GM18951 (cell line): ENCODE measurements around the gene BTBD9.
"Not testable (repeated sequence)": the region's sequence is repeated elsewhere in the genome, so short reads cannot be mapped to it uniquely, and the experiment has no call there.

Experiments used
- POLR2A ChIP-seq: IDR thresholded peaks from 4 replicates; pipeline ENCODE4 v1.6.1; 2011; ENCODE audit warnings: mild to moderate bottlenecking; ENCODE audit not compliant: insufficient read length, insufficient read depth; ENCODE audit errors: extremely low read depth
- in situ Hi-C: fragments of 300-500 bp; cut with MboI; formaldehyde crosslinking; loops from one replicate; pipeline ENCODE4 v1.12.0; 2022; ENCODE audit warnings: low sequenced_read_pairs, mixed read lengths, inconsistent platforms; ENCODE audit not compliant: unreplicated experiment

The BTBD9 gene

GRCh38 chr6:38432479-38432878 lies 207.2 kb downstream of the BTBD9 start:
- TF ChIP-seq POLR2A = no peak
- in situ Hi-C loops = no loop called here

- in situ Hi-C loops = no loop called here
- no peak for TF ChIP-seq POLR2A
Observed at GRCh38 chr6:38432079-38432478, 207.7 kb downstream of the BTBD9 start.

GRCh38 chr6:38429546-38429945 lies 210.2 kb downstream of the BTBD9 start:
- in situ Hi-C loops = no loop called here
- no peak for TF ChIP-seq POLR2A

GRCh38 chr6:38427492-38428210 lies 212.1 kb downstream of the BTBD9 start:
- no peak for TF ChIP-seq POLR2A
- in situ Hi-C loops = no loop called here

GRCh38 chr6:38425788-38426488 lies 213.8 kb downstream of the BTBD9 start:
- in situ Hi-C loops = not testable (repeated sequence)

DNA sequence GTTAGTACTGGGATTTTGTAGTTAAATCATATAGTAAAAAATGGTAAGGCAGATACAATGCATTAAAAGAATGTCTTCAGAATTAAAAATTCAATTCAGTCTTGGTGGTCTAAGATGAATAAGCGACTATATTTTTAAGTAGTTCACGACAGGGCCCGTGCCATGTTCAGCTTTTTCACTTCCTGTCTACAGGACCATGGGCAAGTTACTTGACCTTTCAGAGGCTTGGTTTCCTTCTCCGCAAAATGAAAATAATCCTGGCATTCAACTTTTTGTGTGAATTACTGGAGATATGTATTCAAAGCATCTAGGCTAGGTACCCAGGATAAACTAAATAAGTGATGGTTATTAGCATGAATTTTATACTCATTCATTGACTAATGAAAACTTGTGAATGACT lies 216.0 kb downstream of the BTBD9 start:
- in situ Hi-C loops = no loop called here
- TF ChIP-seq POLR2A = no peak

DNA sequence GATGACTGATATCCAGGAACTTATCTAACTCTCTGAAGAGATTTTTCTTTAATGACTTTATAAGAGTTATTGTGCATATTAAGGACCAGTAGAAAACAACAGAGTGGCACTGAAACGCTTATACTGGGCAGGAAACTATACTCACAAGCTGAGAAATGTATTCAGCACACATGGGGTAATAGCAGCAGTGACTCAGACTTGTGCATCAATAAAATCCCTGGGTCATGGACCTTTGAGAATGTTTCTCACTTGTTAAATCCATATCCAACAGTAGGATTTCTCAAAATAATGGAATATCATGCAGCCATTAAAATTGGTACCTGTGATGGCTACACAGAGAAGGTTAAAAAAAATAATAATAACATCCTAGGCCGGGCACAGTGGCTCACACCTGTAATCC lies 219.5 kb downstream of the BTBD9 start:
- no peak for TF ChIP-seq POLR2A
- in situ Hi-C loops = no loop called here

- no peak for TF ChIP-seq POLR2A
- in situ Hi-C loops = no loop called here
Observed at GRCh38 chr6:38417521-38417920, 222.2 kb downstream of the BTBD9 start.

DNA sequence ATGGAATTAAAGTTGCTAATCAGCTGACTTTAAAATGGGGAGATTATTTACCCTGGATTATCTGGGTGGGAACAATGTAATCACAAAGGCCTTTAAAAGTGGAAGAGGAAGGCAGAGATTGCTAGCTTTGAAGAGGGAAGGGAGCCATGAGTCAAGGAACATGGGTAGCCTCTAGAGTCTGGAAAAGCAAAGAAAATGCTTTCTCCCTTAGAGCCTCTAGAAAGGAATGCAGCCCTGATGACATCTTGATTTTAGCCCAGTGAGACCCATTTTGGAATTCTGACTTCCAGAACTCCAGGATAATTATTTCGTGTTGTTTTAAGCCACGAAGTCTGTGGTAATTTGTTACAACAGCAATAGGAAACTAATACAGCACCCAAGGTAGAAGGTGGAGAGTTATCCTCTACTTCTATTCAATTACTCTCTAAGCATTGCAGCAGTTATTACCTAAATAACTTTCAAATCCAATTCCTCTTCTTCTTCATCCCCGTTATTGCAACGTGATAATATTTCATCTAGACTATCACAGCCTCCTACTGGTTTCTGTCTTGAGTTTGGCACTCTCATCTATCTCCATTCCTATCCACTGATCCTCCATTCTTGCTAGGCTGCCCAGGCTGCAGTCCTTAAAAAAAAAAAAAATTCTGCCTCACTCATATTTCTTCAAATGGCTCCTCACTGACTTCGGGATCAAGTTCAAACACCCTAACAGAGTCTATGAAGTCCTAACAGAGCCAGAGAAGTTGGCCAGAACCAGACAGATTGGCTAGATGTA lies 224.3 kb downstream of the BTBD9 start:
- in situ Hi-C loops = no loop called here
- TF ChIP-seq POLR2A = no peak

- in situ Hi-C loops = no loop called here
- no peak for TF ChIP-seq POLR2A
Observed at GRCh38 chr6:38413102-38413800, 226.5 kb downstream of the BTBD9 start.

DNA sequence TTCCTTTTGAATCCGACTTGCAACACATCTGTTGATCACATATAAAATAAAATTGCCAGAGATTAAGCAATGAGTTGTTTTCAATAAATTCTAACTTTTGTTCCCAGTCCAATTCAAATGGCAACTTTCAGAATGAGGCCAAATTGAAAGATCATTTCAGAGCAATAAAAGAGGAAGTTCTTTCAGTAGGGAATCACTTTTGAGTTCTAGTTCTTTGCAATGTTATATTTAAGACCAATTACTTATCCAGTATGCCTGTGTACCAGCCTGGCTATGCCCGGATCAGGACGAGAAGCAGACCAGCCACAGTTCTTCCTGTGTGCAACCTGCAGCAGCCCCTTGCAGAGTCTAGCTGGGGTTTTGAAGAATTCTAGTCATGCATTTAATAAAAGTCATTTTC lies 232.5 kb downstream of the BTBD9 start:
- in situ Hi-C loops = no loop called here
- no peak for TF ChIP-seq POLR2A

DNA sequence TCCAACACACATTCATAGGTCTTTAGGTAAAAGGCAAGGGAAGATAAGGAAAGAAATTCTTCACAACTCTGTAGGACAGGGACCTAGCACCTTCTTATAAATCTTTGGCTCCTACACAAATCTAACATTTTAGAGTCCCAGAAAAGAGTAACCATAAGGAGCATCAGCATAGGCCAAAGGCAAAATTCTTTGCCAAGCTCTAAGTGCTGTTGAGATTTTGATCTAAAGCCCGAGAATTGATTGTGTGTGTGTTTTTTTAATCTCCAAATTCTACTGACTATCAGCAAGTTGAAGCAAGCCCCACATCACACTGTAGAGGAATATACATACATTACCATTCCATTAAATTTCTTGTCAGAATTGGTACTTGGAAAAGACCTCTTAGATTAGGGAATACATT lies 233.6 kb downstream of the BTBD9 start:
- TF ChIP-seq POLR2A = no peak
- in situ Hi-C loops = no loop called here

GRCh38 chr6:38404900-38405556 lies 234.7 kb downstream of the BTBD9 start:
- no peak for TF ChIP-seq POLR2A
- in situ Hi-C loops = no loop called here
